Heart left ventricle (tissue), 13 donors: ENCODE measurements around the gene NUP210.

Experiments
- POLR2A ChIP-seq, 2 donors: fragments of 450-650 bp; IDR thresholded peaks; one replicate each; pipeline ENCODE4 v1.6.1; 2017; ENCODE audit warnings: antibody characterized with exemption in 2 of 2, mild to moderate bottlenecking in 2 of 2, moderate library complexity in 2 of 2
- TF ChIP-seq, protein P1 (sequence below), 12 donors: fragments of 200-600 bp; sonication (generic) in 4 of 12; IDR thresholded peaks; one replicate each; pipeline versions ENCODE4 v1.5.0 to v1.8.0; 2018 to 2022; ENCODE audit warnings: antibody characterized with exemption in 12 of 12, mild to moderate bottlenecking in 5 of 12
- donor health status: ischemic (EF 13 %, LVEDD 7.1; RV severe dilation, severe dysfunction).
- donor health status: DM: no; HTN: yes; CAD: no.
- donor health status: DM: no; HTN: no; CAD: no.
- donor health status: ischemic (EF 25% LVEDD 6.9; RV normal size, moderate dysfunction).
- donor health status: ischemic (EF 25% LVEDD 5.7; RV mildly dilated, moderate dysfunction).
- donor health status: ischemic (EF 35%, LVEDD 5.7; RV mildly dilated, moderate dysfunction).
- donor health status: nonischemic (EF 11% LVEDD 7.7; RV severe dilation, severe dysfunction).
- donor health status: DM: yes; HTN: yes; CAD: no.
- donor health status: PGD.
- donor health status: ischemic (EF 29% LVEDD 5.4; RV normal size, mild dysfunction).
- donor health status: nonischemic (EF 23%, LVEDD 6.1; RV moderate dilation, normal function).

DNA sequence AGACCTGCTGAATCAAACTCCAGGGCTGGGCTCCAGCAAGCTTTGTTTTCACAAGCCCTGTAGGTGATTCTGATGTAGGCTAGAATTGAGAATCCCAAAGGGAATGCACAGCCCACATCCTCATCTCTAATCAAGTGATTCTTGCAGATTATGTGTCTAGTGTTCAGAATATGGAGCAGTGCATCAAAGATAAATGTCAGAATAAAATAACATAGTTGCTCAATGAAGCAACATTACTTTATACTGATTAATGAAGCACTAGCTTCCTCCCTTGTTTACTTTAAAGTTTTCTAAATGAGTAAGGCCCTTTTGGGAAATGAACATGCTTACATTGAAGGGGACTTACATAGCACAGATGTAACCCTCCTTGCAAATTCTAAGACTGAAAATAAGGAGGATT, 39.2 kb downstream of the NUP210 start:
- TF ChIP-seq, protein P1, sequence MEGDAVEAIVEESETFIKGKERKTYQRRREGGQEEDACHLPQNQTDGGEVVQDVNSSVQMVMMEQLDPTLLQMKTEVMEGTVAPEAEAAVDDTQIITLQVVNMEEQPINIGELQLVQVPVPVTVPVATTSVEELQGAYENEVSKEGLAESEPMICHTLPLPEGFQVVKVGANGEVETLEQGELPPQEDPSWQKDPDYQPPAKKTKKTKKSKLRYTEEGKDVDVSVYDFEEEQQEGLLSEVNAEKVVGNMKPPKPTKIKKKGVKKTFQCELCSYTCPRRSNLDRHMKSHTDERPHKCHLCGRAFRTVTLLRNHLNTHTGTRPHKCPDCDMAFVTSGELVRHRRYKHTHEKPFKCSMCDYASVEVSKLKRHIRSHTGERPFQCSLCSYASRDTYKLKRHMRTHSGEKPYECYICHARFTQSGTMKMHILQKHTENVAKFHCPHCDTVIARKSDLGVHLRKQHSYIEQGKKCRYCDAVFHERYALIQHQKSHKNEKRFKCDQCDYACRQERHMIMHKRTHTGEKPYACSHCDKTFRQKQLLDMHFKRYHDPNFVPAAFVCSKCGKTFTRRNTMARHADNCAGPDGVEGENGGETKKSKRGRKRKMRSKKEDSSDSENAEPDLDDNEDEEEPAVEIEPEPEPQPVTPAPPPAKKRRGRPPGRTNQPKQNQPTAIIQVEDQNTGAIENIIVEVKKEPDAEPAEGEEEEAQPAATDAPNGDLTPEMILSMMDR (IDR thresholded peaks at IDR 0.05), result no peak
- no peak for TF ChIP-seq POLR2A (IDR thresholded peaks at IDR 0.05)
